ENCODE data around the gene GPR18.
A peak's percentile ranks its signal among the peaks of the same experiment; 100 is the strongest.

DNA sequence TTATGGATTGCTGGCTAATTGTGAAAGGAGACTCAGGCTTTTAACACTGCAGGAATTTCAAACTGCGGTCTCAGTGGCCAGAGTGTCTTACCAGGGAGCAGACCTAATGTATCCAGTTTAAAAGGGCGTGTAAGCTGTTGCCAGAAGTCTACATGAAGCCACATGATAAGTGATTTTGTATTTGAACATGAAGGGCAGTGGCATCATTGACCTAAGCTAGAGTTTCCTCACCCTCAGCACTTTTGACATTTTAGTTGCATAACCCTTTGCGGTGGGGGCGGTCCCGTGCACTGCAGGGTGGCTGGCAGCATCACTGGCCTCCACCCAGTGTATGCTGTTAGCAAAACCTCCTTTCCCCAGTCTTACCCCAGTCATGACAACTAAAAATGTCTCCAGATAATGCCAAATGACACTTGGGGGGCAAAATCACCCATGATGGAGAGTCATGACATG is 23.7 kb upstream of the GPR18 start:
- TF ChIP-seq POLR2AphosphoS5 (IDR thresholded peaks at IDR 0.05; ENCODE audit: low read depth): peak; percentile 85
- TF ChIP-seq, protein P1, sequence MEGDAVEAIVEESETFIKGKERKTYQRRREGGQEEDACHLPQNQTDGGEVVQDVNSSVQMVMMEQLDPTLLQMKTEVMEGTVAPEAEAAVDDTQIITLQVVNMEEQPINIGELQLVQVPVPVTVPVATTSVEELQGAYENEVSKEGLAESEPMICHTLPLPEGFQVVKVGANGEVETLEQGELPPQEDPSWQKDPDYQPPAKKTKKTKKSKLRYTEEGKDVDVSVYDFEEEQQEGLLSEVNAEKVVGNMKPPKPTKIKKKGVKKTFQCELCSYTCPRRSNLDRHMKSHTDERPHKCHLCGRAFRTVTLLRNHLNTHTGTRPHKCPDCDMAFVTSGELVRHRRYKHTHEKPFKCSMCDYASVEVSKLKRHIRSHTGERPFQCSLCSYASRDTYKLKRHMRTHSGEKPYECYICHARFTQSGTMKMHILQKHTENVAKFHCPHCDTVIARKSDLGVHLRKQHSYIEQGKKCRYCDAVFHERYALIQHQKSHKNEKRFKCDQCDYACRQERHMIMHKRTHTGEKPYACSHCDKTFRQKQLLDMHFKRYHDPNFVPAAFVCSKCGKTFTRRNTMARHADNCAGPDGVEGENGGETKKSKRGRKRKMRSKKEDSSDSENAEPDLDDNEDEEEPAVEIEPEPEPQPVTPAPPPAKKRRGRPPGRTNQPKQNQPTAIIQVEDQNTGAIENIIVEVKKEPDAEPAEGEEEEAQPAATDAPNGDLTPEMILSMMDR (IDR thresholded peaks at IDR 0.05; ENCODE audit: insufficient read depth, low read length): no peak
